ENCODE data around the gene SMIM28.

Gene SMIM28

DNA sequence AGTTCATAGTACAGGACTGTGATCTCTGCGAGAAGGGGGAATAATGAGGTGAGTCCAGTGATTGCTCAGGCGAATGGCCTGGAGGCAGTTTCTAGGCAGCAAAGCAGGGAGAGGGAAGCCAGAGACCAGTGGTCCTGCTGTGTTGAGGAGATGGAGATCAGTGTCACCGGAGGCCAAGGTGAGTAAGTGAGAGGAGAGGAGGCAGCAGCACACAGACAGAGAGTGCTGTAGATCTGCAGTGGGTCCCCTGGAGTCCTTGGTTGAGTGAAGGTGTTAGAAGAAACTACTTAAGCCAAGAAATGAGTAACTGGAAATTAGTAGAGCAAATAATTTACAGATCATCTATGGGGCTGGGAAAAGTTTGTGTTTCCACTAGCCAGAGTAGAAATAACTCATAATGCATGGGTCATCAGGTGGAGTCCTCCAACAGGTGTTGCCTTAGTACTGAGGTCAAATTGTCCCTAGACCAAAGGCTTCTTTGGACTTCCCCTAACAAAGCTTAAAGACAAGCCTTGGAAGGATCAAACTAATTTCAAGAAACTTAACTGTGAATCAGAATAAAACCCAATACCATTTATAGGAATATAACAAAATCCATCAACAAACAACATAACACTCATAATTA, 39.9 kb downstream of the SMIM28 start:
- no peak for DNase-seq (ENCODE audit: insufficient read length, low spot score)
- no peak for FAIRE-seq
- TF ChIP-seq, protein P1, sequence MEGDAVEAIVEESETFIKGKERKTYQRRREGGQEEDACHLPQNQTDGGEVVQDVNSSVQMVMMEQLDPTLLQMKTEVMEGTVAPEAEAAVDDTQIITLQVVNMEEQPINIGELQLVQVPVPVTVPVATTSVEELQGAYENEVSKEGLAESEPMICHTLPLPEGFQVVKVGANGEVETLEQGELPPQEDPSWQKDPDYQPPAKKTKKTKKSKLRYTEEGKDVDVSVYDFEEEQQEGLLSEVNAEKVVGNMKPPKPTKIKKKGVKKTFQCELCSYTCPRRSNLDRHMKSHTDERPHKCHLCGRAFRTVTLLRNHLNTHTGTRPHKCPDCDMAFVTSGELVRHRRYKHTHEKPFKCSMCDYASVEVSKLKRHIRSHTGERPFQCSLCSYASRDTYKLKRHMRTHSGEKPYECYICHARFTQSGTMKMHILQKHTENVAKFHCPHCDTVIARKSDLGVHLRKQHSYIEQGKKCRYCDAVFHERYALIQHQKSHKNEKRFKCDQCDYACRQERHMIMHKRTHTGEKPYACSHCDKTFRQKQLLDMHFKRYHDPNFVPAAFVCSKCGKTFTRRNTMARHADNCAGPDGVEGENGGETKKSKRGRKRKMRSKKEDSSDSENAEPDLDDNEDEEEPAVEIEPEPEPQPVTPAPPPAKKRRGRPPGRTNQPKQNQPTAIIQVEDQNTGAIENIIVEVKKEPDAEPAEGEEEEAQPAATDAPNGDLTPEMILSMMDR (IDR thresholded peaks at IDR 0.05; ENCODE audit: insufficient read depth, missing control alignments), result no peak

GRCh38 chr6:138418118-138418742, 40.5 kb downstream of the SMIM28 start:
- TF ChIP-seq, protein P1 (IDR thresholded peaks at IDR 0.05; ENCODE audit: insufficient read depth, missing control alignments), result no peak
- DNase-seq (ENCODE audit: insufficient read length, low spot score) (no peak), FAIRE-seq (no peak)

GRCh38 chr6:138419766-138420165, 42.1 kb downstream of the SMIM28 start:
- TF ChIP-seq, protein P1 (IDR thresholded peaks at IDR 0.05; ENCODE audit: insufficient read depth, missing control alignments), result no peak
- FAIRE-seq, result no peak

GRCh38 chr6:138420356-138420755, 42.7 kb downstream of the SMIM28 start:
- DNase-seq (ENCODE audit: insufficient read length, low spot score) (no peak), FAIRE-seq (no peak)
- TF ChIP-seq, protein P1 (IDR thresholded peaks at IDR 0.05; ENCODE audit: insufficient read depth, missing control alignments), result no peak

More at GRCh38 chr6:138419766-138420165, 42.1 kb downstream of the SMIM28 start:
- no peak for DNase-seq (ENCODE audit: insufficient read length, low spot score)

- TF ChIP-seq, protein P1 (IDR thresholded peaks at IDR 0.05; ENCODE audit: insufficient read depth, missing control alignments), result no peak
- FAIRE-seq, result no peak
- no peak for DNase-seq (ENCODE audit: insufficient read length, low spot score)
Measured at GRCh38 chr6:138421089-138421488, 43.4 kb downstream of the SMIM28 start.

GRCh38 chr6:138421608-138422007, 43.9 kb downstream of the SMIM28 start:
- DNase-seq (ENCODE audit: insufficient read length, low spot score) (no peak), FAIRE-seq (no peak)
- TF ChIP-seq, protein P1 (IDR thresholded peaks at IDR 0.05; ENCODE audit: insufficient read depth, missing control alignments), result no peak

GRCh38 chr6:138422861-138423260, 45.2 kb downstream of the SMIM28 start:
- FAIRE-seq (no peak), DNase-seq (ENCODE audit: insufficient read length, low spot score) (no peak)
- TF ChIP-seq, protein P1 (IDR thresholded peaks at IDR 0.05; ENCODE audit: insufficient read depth, missing control alignments), result no peak
